GM23248 (cell line): ENCODE measurements around the gene TNFAIP8L2.

Experiments
- EZH2 ChIP-seq: fragments of 200-600 bp; sonication (generic); IDR thresholded peaks from 2 replicates; pipeline ENCODE4 v1.6.1; 2018; ENCODE audit warnings: antibody characterized with exemption, mild to moderate bottlenecking; ENCODE audit not compliant: insufficient read depth, poor library complexity, severe bottlenecking
- EZH2phosphoT487 ChIP-seq: fragments of 200-600 bp; sonication (generic); IDR thresholded peaks from 2 replicates; pipeline ENCODE4 v1.6.1; 2018; ENCODE audit warnings: antibody characterized with exemption, moderate library complexity, mild to moderate bottlenecking, low read depth; ENCODE audit not compliant: insufficient read depth

DNA sequence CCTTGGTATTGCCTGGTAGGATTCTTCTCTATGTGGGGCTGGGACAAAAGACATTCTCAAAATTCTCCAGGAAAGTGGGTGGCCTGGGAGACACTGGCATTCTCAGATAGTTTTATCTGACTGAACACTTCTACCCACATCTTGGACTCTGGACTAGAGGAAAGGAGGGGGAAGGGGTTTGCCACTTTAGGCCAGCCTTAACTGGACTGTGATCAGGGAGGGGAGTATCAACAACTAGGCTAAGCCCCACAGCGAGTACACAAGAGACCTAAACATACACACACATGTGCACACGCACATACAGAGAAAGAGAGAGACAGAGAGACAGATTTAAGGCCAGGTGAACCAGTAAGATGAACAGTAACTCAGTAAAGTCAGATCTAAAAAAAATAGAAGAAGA is 8.8 kb upstream of the TNFAIP8L2 start:
- TF ChIP-seq EZH2 (no peak), EZH2phosphoT487 (no peak)
